ENCODE data around the gene CDIPT.

Gene CDIPT

DNA sequence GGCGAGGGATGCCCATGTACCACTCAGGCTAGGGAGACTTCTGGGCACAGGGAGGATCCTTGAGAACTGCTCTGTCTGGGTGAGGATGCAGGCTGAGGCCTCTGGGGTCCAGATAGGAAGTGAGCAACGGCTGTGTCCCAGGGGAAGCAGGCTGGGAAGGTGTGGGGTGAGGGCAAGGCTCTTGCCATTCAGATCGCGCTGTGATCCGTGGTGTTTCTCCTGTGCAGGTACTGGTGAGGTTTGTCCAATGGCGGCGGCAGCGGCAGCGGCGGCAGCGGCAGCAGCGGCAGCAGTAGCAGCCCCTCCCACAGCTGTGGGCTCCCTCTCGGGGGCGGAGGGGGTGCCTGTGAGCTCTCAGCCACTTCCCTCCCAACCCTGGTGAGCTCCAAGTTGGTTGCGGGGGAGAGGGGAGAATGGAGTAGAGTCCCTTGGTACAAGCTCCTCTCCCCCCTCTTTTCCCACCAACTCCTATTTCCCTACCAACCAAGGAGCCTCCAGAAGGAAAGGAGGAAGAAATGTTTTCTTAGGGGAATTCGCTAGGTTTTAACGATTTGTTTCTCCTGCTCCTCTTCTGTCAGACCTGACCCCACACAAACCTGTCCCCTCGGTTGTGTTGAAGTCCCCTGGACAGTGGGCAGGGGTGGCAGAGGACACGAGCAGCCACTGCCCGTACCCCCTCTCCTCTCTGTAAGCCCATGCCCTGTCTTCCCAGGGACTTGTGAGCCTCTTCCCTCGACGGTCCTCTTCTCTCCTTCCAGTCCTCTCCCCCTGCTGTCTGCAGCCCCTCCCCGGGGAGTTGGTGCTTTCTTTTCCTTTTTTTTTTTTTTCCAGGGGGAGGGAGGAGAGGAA, 53.0 kb downstream of the CDIPT start:
- DNase-seq (ENCODE audit: low spot score): no peak

- DNase-seq (ENCODE audit: low spot score): no peak
Measured at GRCh38 chr16:29809031-29809747, 53.8 kb downstream of the CDIPT start.

All from AG20443 (cell line).